Peyer's patch (tissue), 4 donors: ENCODE data around the gene RFNG. TPM values are rescaled to one million over a fixed set of nuclear protein-coding genes. Genes with fewer than 3 reads are reported as not detected.

Experiments used
- DNase-seq, 3 donors: peaks; one replicate each; pipeline ENCODE4 v3.0.0-alpha.2; 2017 to 2019
- H3K27ac ChIP-seq, 4 donors: fragments of 200-600 bp; sonication (generic); one replicate each; pipeline ENCODE4 v1.5.1; 2016 to 2019
- H3K27me3 ChIP-seq, 2 donors: fragments of 200-600 bp; sonication (generic); one replicate each; pipeline ENCODE4 v1.5.1; 2019
- H3K36me3 ChIP-seq, 3 donors: fragments of 200-600 bp; sonication (generic); one replicate each; pipeline ENCODE4 v1.5.1; 2016 to 2019
- H3K4me1 ChIP-seq, 4 donors: fragments of 200-600 bp; sonication (generic); one replicate each; pipeline ENCODE4 v1.5.1; 2016 to 2019
- H3K4me3 ChIP-seq, 4 donors: fragments of 200-600 bp; sonication (generic); 1 replicate in 3 of 4; 2 replicates in 1 of 4; pipeline ENCODE4 v1.5.1; 2016 to 2019; ENCODE audit warnings: mild to moderate bottlenecking in 1 of 4
- H3K9me3 ChIP-seq, 4 donors: fragments of 200-600 bp; sonication (generic); one replicate each; pipeline ENCODE4 v1.5.1; 2016 to 2019; ENCODE audit warnings: mild to moderate bottlenecking in 1 of 4
- CTCF ChIP-seq, 6 experiments: fragments of 450-650 bp in 4 of 6; fragments of 200-600 bp in 2 of 6; sonication (generic) in 1 of 6; IDR thresholded peaks; one replicate each; pipeline ENCODE4 v1.5.1; 2017 to 2019; ENCODE audit warnings: antibody characterized with exemption in 6 of 6, mild to moderate bottlenecking in 3 of 6, moderate library complexity in 1 of 6
- POLR2A ChIP-seq, 2 donors: fragments of 450-650 bp; IDR thresholded peaks; one replicate each; pipeline ENCODE4 v1.5.1; 2017; ENCODE audit warnings: antibody characterized with exemption in 2 of 2, mild to moderate bottlenecking in 2 of 2, moderate library complexity in 2 of 2
- total RNA-seq, 4 donors: library from RNA; depleted of rRNA; stranded (reverse); fragments of >200 nt; gene quantifications; one replicate each; pipeline ENCODE4 v1.1.0, GENCODE V29; 2016

The RFNG gene
- total RNA-seq, 4 donors from 2014 or later: 42.9 to 65.7 (median 50.2) TPM

DNA sequence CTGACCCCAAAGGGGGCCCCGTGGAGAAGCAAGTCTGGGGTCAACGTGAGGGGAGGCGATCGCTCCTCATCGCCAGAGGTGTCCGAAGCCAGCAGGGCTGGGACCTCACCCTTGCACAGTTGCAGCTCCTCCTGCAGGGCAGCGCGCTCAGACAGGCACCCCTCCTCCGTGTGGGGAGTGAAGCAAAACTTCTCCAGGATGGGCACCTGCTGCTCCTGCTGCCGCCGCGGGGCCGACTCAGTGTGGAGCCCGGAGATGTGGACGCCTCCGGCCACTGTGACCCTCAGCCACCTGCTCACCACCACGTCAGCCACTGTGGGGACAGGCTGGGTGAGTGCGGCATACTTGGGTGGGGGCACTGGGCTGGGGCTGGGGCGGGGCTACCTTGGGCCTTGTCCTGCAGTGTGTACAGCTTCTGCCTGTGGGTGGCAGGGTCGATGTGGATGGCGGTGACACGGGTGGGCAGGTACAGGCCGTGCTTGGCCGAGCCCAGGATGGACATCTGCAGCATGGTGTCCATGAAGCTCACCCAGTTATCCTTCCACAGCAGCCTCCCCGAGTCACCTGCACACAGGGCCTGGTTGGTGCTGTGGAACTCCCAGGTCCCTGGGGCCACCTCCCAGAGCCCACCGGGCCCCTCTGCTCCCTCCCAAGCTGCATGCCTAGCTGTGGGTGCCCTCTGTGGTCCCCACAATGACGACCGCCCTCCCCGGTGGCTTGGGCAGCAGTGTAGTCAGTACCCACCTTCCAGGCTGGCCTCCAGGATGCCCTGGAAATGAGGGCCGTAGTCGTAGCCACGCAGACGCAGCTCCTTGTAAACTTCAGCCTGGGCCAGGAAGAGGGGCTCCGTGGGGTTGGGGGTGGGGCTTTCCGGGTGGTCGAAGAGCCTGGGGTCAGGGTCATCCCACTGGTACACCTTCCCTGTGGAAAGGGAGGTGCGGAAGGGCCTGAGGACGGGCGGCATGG is 35.6 kb upstream of the RFNG start:
- no peak overlapping the region for H3K27ac ChIP-seq
- no peaks in the 10 kb centered on the region for H3K9me3 ChIP-seq
- H3K4me3 ChIP-seq: no peak overlapping the region
- no peak for DNase-seq
- H3K4me1 ChIP-seq: no peaks in the 10 kb centered on the region
- H3K36me3 ChIP-seq: peaks cover 0 to 100% (median 0%) of the 10 kb centered on the region in 3 donors
- no peaks in the 10 kb centered on the region for H3K27me3 ChIP-seq
- TF ChIP-seq POLR2A (IDR thresholded peaks at IDR 0.05) (no peak), CTCF (IDR thresholded peaks at IDR 0.05) (no peak)

GRCh38 chr17:82085931-82086764 is 34.5 kb upstream of the RFNG start:
- Histone ChIP-seq H3K9me3 (no peaks in the 10 kb centered on the region), H3K4me3 (no peak overlapping the region), H3K4me1 (no peaks in the 10 kb centered on the region), H3K27me3 (no peaks in the 10 kb centered on the region), H3K27ac (no peak overlapping the region), H3K36me3 (peaks cover 0 to 100% (median 0%) of the 10 kb centered on the region in 3 donors)
- no peak for TF ChIP-seq POLR2A (IDR thresholded peaks at IDR 0.05)
- DNase-seq: no peak

DNA sequence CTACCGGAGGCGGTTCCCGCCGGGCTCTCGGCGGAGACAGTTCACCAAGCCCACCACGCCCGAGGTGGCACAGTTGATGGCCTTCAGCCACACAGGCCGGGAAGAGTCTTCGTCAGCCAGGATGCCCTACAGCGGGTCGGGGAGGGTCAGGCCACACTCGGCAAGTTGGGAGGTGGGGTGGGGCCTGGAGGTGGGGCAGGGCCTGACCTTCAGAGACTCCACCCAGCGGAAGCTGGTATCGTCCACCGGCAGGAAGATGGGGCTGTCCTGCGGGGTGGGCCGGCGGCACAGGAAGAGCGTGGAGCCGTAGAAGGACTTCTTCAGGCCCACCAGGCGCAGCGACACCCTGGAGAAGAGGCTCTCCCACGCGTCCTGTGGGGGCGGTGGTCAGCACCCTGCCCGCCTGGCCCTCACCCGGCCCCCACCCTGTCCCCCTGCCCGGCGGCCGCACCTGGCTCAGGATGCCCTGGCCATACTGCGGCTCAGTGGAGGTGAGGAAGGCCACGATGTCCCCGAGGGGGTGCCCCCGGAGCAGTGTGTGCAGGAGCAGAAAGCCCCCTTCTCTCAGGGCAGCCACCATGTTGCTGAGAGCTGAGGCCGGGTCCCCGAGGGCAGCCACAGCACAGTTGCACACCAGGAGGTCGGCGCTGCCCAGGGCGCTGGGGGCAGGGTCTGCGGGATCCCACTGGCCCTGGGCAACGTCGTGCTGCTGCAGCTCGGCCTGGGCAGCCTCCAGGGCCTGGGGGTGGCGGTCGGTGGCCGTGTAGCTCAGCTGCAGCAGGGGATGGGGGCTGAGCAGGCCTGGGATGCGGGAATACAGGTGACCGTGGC is 33.6 kb upstream of the RFNG start:
- no peak for TF ChIP-seq POLR2A (IDR thresholded peaks at IDR 0.05)
- no peak for TF ChIP-seq CTCF (IDR thresholded peaks at IDR 0.05)
- H3K9me3 ChIP-seq: no peaks in the 10 kb centered on the region
- no peak for DNase-seq
- no peak overlapping the region for H3K4me3 ChIP-seq
- H3K27me3 ChIP-seq: no peaks in the 10 kb centered on the region
- no peaks in the 10 kb centered on the region for H3K4me1 ChIP-seq
- H3K27ac ChIP-seq: no peak overlapping the region
- peaks cover 0 to 100% (median 0%) of the 10 kb centered on the region in 3 donors for H3K36me3 ChIP-seq

DNA sequence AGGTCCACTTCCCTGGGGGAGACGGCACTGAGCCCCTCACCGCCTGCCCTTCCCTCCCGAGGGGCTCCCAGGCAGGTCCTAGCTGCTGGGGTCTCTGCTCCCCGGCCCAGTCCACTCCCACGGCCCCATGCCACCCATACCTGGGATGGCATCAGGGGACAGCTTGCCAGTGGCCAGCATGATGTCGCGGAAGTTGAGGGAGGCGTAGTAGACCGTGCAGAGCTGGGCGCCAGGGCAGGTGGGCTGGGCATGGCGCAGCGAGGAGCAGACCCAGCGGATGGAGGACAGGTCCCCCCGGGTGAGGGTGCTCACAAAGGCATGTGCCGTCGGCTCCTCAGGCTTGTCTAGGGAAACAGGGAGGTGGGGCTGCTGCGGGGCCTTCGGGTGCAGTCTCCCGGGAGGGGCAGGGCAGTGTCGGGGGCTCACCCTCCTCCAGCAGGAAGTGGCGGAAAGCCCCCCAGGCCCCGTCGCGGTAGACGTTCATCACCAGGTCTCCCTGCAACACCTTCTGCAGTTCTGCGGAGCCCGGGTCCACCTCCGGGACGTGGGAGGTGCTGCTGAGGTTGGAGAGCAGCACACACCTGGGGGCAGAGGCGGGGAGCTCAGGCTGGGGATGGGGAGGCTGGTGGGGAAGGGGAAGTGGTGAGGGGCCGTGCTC is 32.9 kb upstream of the RFNG start:
- DNase-seq: no peak
- Histone ChIP-seq H3K27ac (no peak overlapping the region), H3K4me3 (no peak overlapping the region), H3K36me3 (peaks cover 0 to 100% (median 0%) of the 10 kb centered on the region in 3 donors), H3K4me1 (no peaks in the 10 kb centered on the region), H3K9me3 (no peaks in the 10 kb centered on the region), H3K27me3 (no peaks in the 10 kb centered on the region)
- TF ChIP-seq POLR2A (IDR thresholded peaks at IDR 0.05): no peak
- TF ChIP-seq CTCF (IDR thresholded peaks at IDR 0.05): no peak

DNA sequence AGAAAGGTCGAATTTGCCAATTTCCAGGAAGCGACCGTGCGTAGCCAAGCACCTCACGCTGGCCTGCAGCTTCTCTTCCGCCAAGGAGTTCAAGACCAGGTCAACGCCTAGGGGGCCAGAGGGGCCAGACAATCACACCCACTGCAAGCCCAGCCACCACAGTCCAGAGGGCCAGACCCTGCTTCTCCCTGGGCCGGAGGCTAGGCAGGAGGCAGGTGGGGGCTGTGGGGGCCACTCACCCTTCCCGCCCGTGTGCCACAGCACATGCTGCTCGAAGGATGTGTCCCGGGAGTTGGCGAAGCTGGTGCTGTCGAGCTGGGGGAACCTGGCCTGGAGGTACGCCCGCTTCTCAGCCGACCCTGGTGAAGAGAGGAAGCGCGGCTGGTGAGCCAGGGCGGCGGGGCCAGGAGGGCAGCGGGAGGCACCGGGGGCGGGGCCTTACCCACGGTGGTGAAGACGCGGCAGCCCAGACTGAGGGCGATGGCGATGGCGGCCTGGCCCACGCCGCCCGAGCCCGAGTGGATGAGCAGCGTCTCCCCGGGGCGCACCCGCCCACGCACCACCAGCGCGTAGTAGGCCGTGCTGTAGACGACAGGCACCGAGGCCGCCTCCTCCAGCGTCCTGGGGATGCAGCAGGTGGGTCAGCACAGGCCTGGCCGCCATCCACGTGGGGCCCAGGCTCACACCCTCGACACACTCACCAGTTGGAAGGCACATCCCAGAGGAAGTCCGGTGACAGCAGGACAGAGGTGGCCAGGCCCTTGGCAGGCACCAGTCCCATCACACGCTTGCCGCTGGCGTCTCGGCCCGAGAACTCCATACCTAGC is 32.1 kb upstream of the RFNG start:
- Histone ChIP-seq H3K27me3 (no peaks in the 10 kb centered on the region), H3K36me3 (peaks cover 0 to 100% (median 0%) of the 10 kb centered on the region in 3 donors), H3K9me3 (no peaks in the 10 kb centered on the region), H3K4me3 (no peak overlapping the region), H3K4me1 (no peaks in the 10 kb centered on the region), H3K27ac (no peak overlapping the region)
- no peak for DNase-seq
- TF ChIP-seq CTCF (IDR thresholded peaks at IDR 0.05): no peak
- TF ChIP-seq POLR2A (IDR thresholded peaks at IDR 0.05): no peak
